Parathyroid adenoma (tissue), 2 donors: Measurements from ENCODE around the gene PTPRJ.

Experiments
- H2AFZ ChIP-seq: fragments of 300-600 bp; sonication (generic); one replicate; pipeline ENCODE4 v1.7.0; 2017; ENCODE audit warnings: antibody characterized with exemption, mild to moderate bottlenecking
- H3K27ac ChIP-seq: fragments of 300-600 bp; sonication (generic); one replicate; pipeline ENCODE4 v1.7.0; 2017
- H3K27me3 ChIP-seq: fragments of 300-600 bp; sonication (generic); one replicate; pipeline ENCODE4 v1.7.0; 2017; ENCODE audit warnings: low read length; ENCODE audit not compliant: control insufficient read depth, insufficient read depth
- H3K36me3 ChIP-seq: fragments of 300-600 bp; sonication (generic); one replicate; pipeline ENCODE4 v1.7.0; 2017; ENCODE audit warnings: low read length; ENCODE audit not compliant: control insufficient read depth, insufficient read depth
- H3K4me1 ChIP-seq: fragments of 300-600 bp; sonication (generic); one replicate; pipeline ENCODE4 v1.7.0; 2017; ENCODE audit warnings: control low read depth
- H3K4me2 ChIP-seq: fragments of 300-600 bp; sonication (generic); one replicate; pipeline ENCODE4 v1.7.0; 2017; ENCODE audit warnings: low read length
- H3K4me3 ChIP-seq: fragments of 300-600 bp; sonication (generic); one replicate; pipeline ENCODE4 v1.7.0; 2017; ENCODE audit warnings: low read depth, low read length
- H3K79me2 ChIP-seq: fragments of 300-600 bp; sonication (generic); one replicate; pipeline ENCODE4 v1.7.0; 2017; ENCODE audit warnings: control low read depth
- H3K9ac ChIP-seq: fragments of 300-600 bp; sonication (generic); one replicate; pipeline ENCODE4 v1.7.0; 2017; ENCODE audit warnings: mild to moderate bottlenecking
- H3K9me3 ChIP-seq: fragments of 300-600 bp; sonication (generic); one replicate; pipeline ENCODE4 v1.7.0; 2017; ENCODE audit warnings: low read length; ENCODE audit not compliant: control insufficient read depth
- TF ChIP-seq, protein P1 (sequence below): fragments of 300-600 bp; sonication (generic); IDR thresholded peaks from one replicate; pipeline ENCODE4 v1.7.0; 2017; ENCODE audit warnings: antibody characterized with exemption, mild to moderate bottlenecking
- donor health status: primary hyperparathyroidism.

PTPRJ gene

DNA sequence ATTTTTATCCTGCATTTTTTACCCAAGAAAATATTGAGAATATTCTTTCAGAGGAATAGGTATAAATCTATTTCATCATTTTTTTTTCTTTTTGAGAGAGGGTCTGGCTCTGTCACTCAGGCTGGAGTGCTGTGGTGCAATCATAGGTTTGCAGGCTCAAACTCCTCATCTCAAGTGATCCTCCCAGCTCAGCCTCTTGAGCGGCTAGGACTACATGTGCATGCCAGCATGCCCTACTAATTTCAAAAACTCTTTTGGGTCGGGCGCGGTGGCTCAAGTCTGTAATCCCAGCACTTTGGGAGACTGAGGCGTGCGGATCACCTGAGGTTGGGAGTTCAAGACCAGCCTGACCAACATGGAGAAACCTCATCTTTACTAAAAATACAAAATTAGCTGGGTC is 20.3 kb upstream of the PTPRJ start:
- Histone ChIP-seq H3K4me3 (no peak overlapping the region), H3K27me3 (no peaks in the 10 kb centered on the region)
- TF ChIP-seq, protein P1, sequence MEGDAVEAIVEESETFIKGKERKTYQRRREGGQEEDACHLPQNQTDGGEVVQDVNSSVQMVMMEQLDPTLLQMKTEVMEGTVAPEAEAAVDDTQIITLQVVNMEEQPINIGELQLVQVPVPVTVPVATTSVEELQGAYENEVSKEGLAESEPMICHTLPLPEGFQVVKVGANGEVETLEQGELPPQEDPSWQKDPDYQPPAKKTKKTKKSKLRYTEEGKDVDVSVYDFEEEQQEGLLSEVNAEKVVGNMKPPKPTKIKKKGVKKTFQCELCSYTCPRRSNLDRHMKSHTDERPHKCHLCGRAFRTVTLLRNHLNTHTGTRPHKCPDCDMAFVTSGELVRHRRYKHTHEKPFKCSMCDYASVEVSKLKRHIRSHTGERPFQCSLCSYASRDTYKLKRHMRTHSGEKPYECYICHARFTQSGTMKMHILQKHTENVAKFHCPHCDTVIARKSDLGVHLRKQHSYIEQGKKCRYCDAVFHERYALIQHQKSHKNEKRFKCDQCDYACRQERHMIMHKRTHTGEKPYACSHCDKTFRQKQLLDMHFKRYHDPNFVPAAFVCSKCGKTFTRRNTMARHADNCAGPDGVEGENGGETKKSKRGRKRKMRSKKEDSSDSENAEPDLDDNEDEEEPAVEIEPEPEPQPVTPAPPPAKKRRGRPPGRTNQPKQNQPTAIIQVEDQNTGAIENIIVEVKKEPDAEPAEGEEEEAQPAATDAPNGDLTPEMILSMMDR, result no peak

DNA sequence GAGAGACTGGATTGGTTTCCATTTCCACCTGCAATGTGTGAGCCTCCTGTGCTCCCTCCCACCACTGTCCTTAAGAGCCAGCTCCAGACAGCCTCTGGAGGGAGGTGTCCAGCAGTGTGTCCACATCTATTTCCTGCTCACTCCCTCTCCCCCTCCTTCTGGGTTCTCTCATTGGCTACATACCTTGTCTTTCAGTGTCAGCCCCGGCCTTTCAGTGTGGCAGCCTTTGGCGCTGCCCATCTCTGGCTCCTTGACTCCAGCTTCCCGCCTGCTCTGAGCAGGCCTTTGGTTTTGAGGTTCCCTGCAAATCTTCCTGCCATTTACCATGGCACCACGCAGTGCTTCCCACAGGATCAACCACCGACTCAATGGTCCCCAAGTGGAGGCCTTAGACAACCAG is 19.0 kb upstream of the PTPRJ start:
- H3K36me3 ChIP-seq, result no peaks in the 10 kb centered on the region
- H3K4me1 ChIP-seq, result no peaks in the 10 kb centered on the region
- no peaks in the 10 kb centered on the region for H3K79me2 ChIP-seq
- H3K9ac ChIP-seq, result no peak overlapping the region
- H3K9me3 ChIP-seq, result no peaks in the 10 kb centered on the region
- TF ChIP-seq, protein P1, result no peak
- no peak overlapping the region for H3K4me2 ChIP-seq
- H3K27ac ChIP-seq, result no peak overlapping the region
- no peak overlapping the region for H2AFZ ChIP-seq
- no peak overlapping the region for H3K4me3 ChIP-seq
- no peaks in the 10 kb centered on the region for H3K27me3 ChIP-seq

More for the DNA sequence above, 20.3 kb upstream of the PTPRJ start:
- no peak overlapping the region for H3K27ac ChIP-seq
- no peak overlapping the region for H3K4me2 ChIP-seq
- no peaks in the 10 kb centered on the region for H3K36me3 ChIP-seq
- no peaks in the 10 kb centered on the region for H3K4me1 ChIP-seq
- no peaks in the 10 kb centered on the region for H3K79me2 ChIP-seq
- H3K9ac ChIP-seq, result no peak overlapping the region
- no peak overlapping the region for H2AFZ ChIP-seq
- H3K9me3 ChIP-seq, result no peaks in the 10 kb centered on the region

DNA sequence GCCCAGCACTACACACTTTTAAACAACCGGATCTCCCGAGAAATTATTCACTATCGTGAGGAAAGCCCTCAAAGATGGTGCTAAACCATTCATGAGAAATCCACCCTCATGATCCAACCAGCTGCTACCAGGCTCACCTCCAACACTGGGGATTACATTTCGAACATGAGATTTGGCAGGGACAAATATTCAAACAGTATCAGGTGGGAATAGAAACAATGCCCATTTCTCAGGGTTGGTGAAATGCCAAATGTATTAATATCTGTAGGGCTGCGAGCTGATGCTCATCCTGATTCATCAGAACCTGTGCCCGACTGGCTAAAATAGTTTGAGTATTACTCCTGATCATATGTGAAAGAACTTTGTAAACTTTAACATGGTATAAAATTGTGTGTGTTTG is 15.8 kb upstream of the PTPRJ start:
- H3K36me3 ChIP-seq, result no peaks in the 10 kb centered on the region
- H3K4me3 ChIP-seq, result no peak overlapping the region
- H3K27ac ChIP-seq, result no peak overlapping the region
- H3K4me2 ChIP-seq, result no peak overlapping the region
- H3K79me2 ChIP-seq, result no peaks in the 10 kb centered on the region
- no peaks in the 10 kb centered on the region for H3K4me1 ChIP-seq
- H3K9ac ChIP-seq, result no peak overlapping the region
- TF ChIP-seq, protein P1, result no peak
- H2AFZ ChIP-seq, result no peak overlapping the region
- H3K27me3 ChIP-seq, result no peaks in the 10 kb centered on the region
- H3K9me3 ChIP-seq, result no peaks in the 10 kb centered on the region

DNA sequence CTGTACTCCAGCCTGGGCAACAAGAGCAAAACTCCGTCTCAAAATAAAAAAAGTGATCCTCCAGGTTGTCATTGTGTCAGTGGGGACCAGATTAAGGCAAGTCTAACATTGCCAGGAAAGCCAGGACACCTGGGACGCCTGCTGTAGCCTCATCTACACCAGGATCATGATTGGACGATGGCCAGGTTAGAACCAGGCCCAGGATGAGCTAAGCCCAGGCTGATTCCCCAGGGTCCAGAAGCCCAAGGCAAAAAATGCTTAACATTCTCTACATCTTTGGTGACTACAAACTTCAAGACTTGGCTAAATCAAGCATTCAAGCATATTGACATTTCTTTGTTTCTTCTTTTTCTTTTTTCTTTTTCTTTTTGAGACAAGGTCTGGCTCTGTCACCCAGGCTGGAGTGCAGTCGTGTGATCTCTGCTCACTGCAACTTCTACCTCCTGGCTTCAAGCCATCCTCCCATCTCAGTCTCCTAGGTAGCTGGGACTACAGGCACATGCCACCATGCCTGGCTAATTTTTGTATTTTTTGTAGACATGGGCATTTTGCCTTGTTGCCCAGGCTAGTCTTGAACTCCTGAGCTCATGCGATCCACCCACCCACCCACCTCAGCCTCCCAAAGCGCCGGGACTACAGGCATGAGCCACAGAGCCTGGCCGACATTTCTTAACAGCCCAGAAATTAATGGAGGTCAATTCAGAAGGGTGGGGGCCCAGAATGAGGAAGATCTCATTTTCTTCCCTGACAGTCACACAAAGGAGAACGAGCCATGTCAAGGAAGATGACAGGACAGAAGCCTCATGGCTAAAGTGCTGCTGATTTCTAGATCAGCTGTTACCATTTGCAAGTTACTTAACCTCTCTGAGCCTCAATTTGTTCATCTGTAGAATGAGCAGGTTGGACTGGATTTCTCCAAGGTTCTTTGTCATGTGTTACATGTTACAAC is 12.5 kb upstream of the PTPRJ start:
- no peak overlapping the region for H3K9ac ChIP-seq
- H3K9me3 ChIP-seq, result no peaks in the 10 kb centered on the region
- H3K27ac ChIP-seq, result no peak overlapping the region
- no peaks in the 10 kb centered on the region for H3K36me3 ChIP-seq
- no peaks in the 10 kb centered on the region for H3K79me2 ChIP-seq
- no peaks in the 10 kb centered on the region for H3K4me1 ChIP-seq
- H3K4me3 ChIP-seq, result no peak overlapping the region
- H3K4me2 ChIP-seq, result no peak overlapping the region
- no peak overlapping the region for H2AFZ ChIP-seq
- TF ChIP-seq, protein P1, result no peak
- H3K27me3 ChIP-seq, result no peaks in the 10 kb centered on the region

DNA sequence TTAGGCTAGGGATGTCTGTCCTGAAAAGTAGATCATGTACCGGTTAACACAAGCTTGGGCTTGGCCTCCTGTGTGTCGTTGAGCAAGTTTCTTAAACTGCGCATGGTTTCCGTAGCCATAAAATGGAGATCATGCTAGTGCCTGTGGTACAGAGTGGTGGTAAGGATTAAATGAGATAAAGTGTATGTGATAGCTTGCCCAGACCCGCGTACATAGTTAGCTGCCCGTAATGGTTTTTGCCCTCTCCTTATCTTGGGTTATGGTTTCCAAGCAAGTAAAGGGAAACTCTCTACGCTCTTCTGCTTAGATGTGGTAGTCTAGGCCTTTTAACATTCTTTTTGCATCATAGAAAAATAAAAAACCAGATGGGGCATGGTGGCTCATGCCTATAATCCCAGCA is 11.0 kb upstream of the PTPRJ start:
- H3K27me3 ChIP-seq, result no peaks in the 10 kb centered on the region
- H3K4me2 ChIP-seq, result no peak overlapping the region
- H3K27ac ChIP-seq, result no peak overlapping the region
- H3K79me2 ChIP-seq, result no peaks in the 10 kb centered on the region
- no peaks in the 10 kb centered on the region for H3K9me3 ChIP-seq
- H3K36me3 ChIP-seq, result no peaks in the 10 kb centered on the region
- no peak overlapping the region for H2AFZ ChIP-seq
- H3K9ac ChIP-seq, result no peak overlapping the region
- TF ChIP-seq, protein P1, result no peak
- H3K4me1 ChIP-seq, result no peaks in the 10 kb centered on the region
- H3K4me3 ChIP-seq, result no peak overlapping the region
